GM12865 (cell line): ENCODE data around the gene CHST11.
A peak's percentile ranks its signal among the peaks of the same experiment; 100 is the strongest.

Source experiments
- DNase-seq: peaks from one replicate; pipeline ENCODE4 v3.0.0; 2010; ENCODE audit warnings: low read depth
- H3K4me3 ChIP-seq: 2 replicates; pipeline ENCODE4 v1.5.1; 2011; ENCODE audit warnings: mild to moderate bottlenecking, low read depth, low read length, control low read depth
- CTCF ChIP-seq: IDR thresholded peaks from 2 replicates; pipeline ENCODE4 v1.5.1; 2011; ENCODE audit warnings: low read length, control low read depth, low read depth, inconsistent platforms; ENCODE audit not compliant: insufficient read depth; ENCODE audit errors: missing control alignments

The CHST11 gene

GRCh38 chr12:104716172-104716571, 259.4 kb downstream of the CHST11 start:
- no peak for TF ChIP-seq CTCF
- no peak overlapping the region for H3K4me3 ChIP-seq

GRCh38 chr12:104718304-104718929, 261.7 kb downstream of the CHST11 start:
- no peak for TF ChIP-seq CTCF
- DNase-seq = no peak
- H3K4me3 ChIP-seq = no peak overlapping the region

More at GRCh38 chr12:104716172-104716571, 259.4 kb downstream of the CHST11 start:
- no peak for DNase-seq

- TF ChIP-seq CTCF = no peak
- H3K4me3 ChIP-seq = no peak overlapping the region
- no peak for DNase-seq
Observed at GRCh38 chr12:104719700-104720338, 263.1 kb downstream of the CHST11 start.

- peak; percentile 58 for DNase-seq
- H3K4me3 ChIP-seq = peak overlapping the region; percentile 37
Observed at GRCh38 chr12:104720339-104721038, 263.7 kb downstream of the CHST11 start.

GRCh38 chr12:104721039-104721405, 264.3 kb downstream of the CHST11 start:
- peak overlapping the region; percentile 37 for H3K4me3 ChIP-seq
- DNase-seq = no peak
- no peak for TF ChIP-seq CTCF

More at GRCh38 chr12:104720339-104721038, 263.7 kb downstream of the CHST11 start:
- no peak for TF ChIP-seq CTCF

- no peak for TF ChIP-seq CTCF
- H3K4me3 ChIP-seq = no peak overlapping the region
- no peak for DNase-seq
Observed at GRCh38 chr12:104721936-104722335, 265.2 kb downstream of the CHST11 start.
